Nephron progenitor cell (in vitro differentiated cells): ENCODE results near the gene ZRANB3.

ENCODE experiments used
- DNase-seq: peaks from one replicate; pipeline ENCODE4 v3.0.0; 2021
- H3K27ac Mint-ChIP-seq: 2 replicates; pipeline ENCODE4 v1.8.0; 2021; ENCODE audit warnings: mild to moderate bottlenecking, moderate library complexity, mixed read lengths
- H3K27me3 Mint-ChIP-seq: 2 replicates; pipeline ENCODE4 v1.8.0; 2021; ENCODE audit warnings: mild to moderate bottlenecking, low read depth, mixed read lengths; ENCODE audit not compliant: poor library complexity
- H3K36me3 Mint-ChIP-seq: 2 replicates; pipeline ENCODE4 v1.8.0; 2021; ENCODE audit warnings: low read depth, mixed read lengths
- H3K4me1 Mint-ChIP-seq: 2 replicates; pipeline ENCODE4 v1.8.0; 2021; ENCODE audit warnings: mixed read lengths
- H3K4me3 Mint-ChIP-seq: 2 replicates; pipeline ENCODE4 v1.8.0; 2021; ENCODE audit warnings: mild to moderate bottlenecking, moderate library complexity, mixed read lengths
- H3K9me3 Mint-ChIP-seq: 2 replicates; pipeline ENCODE4 v1.8.0; 2021; ENCODE audit warnings: mild to moderate bottlenecking, moderate library complexity, mixed read lengths
- CTCF ChIP-seq: fragments of 200-600 bp; sonication (generic); IDR thresholded peaks from 2 replicates; pipeline ENCODE4 v1.5.0; 2021; ENCODE audit warnings: antibody characterized with exemption

ZRANB3 gene

GRCh38 chr2:135152361-135152760 is 378.7 kb downstream of the ZRANB3 start:
- Mint-ChIP-seq H3K27me3 (no peaks in the 10 kb centered on the region), H3K9me3 (no peaks in the 10 kb centered on the region), H3K27ac (no peak overlapping the region), H3K36me3 (peaks cover 60% of the 10 kb centered on the region), H3K4me1 (peaks cover 18% of the 10 kb centered on the region), H3K4me3 (no peak overlapping the region)
- no peak for TF ChIP-seq CTCF
- DNase-seq, result no peak

GRCh38 chr2:135151615-135152014 is 379.4 kb downstream of the ZRANB3 start:
- Mint-ChIP-seq H3K9me3 (no peaks in the 10 kb centered on the region), H3K27me3 (no peaks in the 10 kb centered on the region), H3K36me3 (peaks cover 55% of the 10 kb centered on the region), H3K4me1 (peaks cover 18% of the 10 kb centered on the region), H3K27ac (no peak overlapping the region), H3K4me3 (no peak overlapping the region)
- TF ChIP-seq CTCF, result no peak
- DNase-seq, result no peak

- Mint-ChIP-seq H3K4me3 (no peak overlapping the region), H3K27ac (peak overlapping the region; percentile 92), H3K36me3 (peaks cover 49% of the 10 kb centered on the region), H3K9me3 (no peaks in the 10 kb centered on the region), H3K4me1 (peaks cover 18% of the 10 kb centered on the region), H3K27me3 (no peaks in the 10 kb centered on the region)
- no peak for TF ChIP-seq CTCF
- no peak for DNase-seq
These were observed 380.3 kb downstream of the ZRANB3 start for GRCh38 chr2:135150725-135151124.

GRCh38 chr2:135149251-135149650 is 381.8 kb downstream of the ZRANB3 start:
- Mint-ChIP-seq H3K4me3 (no peak overlapping the region), H3K4me1 (peaks cover 18% of the 10 kb centered on the region)

GRCh38 chr2:135144343-135144742 is 386.7 kb downstream of the ZRANB3 start:
- H3K27me3 Mint-ChIP-seq, result no peaks in the 10 kb centered on the region
- DNase-seq, result no peak
- H3K4me1 Mint-ChIP-seq, result no peaks in the 10 kb centered on the region
- peaks cover 73% of the 10 kb centered on the region for H3K36me3 Mint-ChIP-seq
- H3K27ac Mint-ChIP-seq, result no peak overlapping the region
- TF ChIP-seq CTCF, result no peak
- H3K4me3 Mint-ChIP-seq, result no peak overlapping the region
- H3K9me3 Mint-ChIP-seq, result peaks cover 41% of the 10 kb centered on the region

More at GRCh38 chr2:135149251-135149650, 381.8 kb downstream of the ZRANB3 start:
- Mint-ChIP-seq H3K36me3 (peaks cover 47% of the 10 kb centered on the region), H3K9me3 (peaks cover 2% of the 10 kb centered on the region), H3K27ac (peak overlapping the region; percentile 39), H3K27me3 (no peaks in the 10 kb centered on the region)
- TF ChIP-seq CTCF, result no peak
- no peak for DNase-seq

GRCh38 chr2:135142323-135142722 is 388.7 kb downstream of the ZRANB3 start:
- no peak for TF ChIP-seq CTCF
- Mint-ChIP-seq H3K36me3 (peaks cover 84% of the 10 kb centered on the region), H3K4me1 (no peaks in the 10 kb centered on the region), H3K9me3 (peaks cover 41% of the 10 kb centered on the region), H3K4me3 (no peak overlapping the region), H3K27me3 (no peaks in the 10 kb centered on the region), H3K27ac (no peak overlapping the region)
- DNase-seq, result no peak
